NCI-H2029 treated with DMSO at 0.1 percent for 48 hours (cell line): Measurements from ENCODE around the gene ALPK1.
"Not testable (repeated sequence)": the region's sequence is repeated elsewhere in the genome, so short reads cannot be mapped to it uniquely, and the experiment has no call there.

Source experiments
- DNase-seq: peaks from one replicate; lab custom pipeline; 2025; lab: John Stamatoyannopoulos, UW

The ALPK1 gene

DNA sequence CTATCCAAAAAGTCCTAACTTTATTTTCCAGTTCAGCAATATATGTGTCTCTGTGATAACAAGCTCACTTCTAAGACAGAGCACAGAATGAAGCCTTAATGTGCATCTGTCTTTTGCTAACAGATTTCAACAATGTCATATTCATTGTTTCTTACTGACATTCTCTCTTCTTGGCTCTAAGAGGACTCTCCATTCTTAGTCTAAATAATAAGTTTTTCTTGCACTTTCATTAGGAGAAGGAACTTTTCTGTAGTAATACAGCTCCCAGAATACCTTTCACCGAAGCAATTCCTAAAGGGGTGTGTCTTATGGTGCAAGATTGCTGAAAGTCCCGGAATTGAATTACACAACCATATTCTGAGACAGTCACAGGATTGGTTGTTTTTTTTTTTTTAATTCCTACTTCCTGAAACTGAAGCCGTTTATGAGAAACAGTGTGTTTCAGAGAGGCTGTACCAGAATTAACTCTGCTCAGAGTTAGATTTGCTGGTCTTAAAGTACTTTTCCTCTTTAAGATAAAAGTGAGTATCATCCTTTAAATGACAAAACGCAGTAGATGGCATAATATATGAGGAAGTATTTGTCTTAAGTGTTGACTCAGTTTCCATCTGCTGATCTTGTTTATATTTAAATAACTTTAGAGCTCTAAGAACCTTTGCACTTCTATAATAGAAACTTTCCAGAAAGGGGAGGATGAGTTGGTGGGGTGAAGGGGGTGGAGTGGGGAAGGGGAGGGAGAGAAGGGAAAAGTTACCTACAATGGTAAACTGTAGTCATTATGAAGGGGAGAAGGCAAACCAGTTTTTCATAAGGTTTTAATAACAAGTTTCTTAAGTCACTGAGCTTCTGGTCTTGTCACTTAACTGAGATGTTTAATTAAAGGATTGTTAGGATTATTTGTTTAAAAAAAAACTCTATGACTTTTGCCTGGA lies at the start of gene ALPK1:
Gene ALPK1 (plus strand): TSS at position 421 of the 932 bp plus-strand sequence.
- DNase-seq, result no peak

DNA sequence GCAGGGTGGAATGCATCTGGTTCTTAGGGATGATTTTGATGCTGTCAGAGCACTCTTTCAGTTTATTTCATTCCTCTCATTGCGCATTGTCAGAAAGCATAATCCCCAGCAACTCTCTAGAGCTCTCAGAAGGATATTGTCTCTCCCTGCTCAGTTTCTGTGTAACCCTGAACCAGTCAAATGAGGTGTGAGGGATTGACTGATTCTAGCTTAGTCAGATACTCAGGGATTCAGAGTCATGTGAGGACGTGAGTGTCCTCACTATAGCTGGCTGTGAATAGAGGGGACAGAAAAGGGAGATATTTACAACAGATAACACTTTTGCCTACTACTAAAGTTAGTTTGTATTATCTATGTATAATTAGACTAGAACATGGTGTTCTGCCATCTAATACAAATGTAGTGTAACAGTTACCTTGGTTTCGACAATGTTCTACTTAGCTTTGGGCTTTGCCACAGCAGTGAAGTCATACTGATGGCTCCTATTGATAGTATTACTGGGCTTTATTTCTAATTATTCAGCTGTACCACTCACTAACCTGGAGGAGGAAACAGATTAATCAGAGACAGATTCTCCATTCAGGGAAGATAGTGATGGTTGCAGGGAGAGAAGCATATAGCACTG lies 46.0 kb upstream of the ALPK1 start:
- DNase-seq, result no peak

GRCh38 chr4:112252234-112252633 lies 44.9 kb upstream of the ALPK1 start:
- no peak for DNase-seq

GRCh38 chr4:112253382-112254000 lies 43.7 kb upstream of the ALPK1 start:
- DNase-seq, result no peak

- no peak for DNase-seq
These were observed 40.1 kb upstream of the ALPK1 start for GRCh38 chr4:112257098-112257497.

DNA sequence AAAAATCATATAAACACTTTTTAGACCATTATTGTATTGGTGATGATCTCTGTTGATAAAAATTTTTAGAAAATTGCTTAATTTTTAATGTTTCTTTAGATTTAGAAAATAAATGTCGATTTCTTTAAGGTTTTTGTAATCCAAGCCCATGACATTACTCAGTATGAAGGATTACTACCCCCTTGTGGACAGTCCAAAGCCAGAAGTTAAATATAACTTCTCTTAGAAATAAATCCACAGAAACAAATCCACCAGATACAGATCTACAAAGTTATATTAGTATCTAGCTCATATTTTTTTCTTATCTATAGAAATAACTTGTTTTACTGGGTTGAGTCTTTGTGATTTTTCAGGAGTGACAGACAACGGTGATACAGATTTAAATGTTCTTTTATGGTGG lies 30.3 kb upstream of the ALPK1 start:
- DNase-seq, result no peak

DNA sequence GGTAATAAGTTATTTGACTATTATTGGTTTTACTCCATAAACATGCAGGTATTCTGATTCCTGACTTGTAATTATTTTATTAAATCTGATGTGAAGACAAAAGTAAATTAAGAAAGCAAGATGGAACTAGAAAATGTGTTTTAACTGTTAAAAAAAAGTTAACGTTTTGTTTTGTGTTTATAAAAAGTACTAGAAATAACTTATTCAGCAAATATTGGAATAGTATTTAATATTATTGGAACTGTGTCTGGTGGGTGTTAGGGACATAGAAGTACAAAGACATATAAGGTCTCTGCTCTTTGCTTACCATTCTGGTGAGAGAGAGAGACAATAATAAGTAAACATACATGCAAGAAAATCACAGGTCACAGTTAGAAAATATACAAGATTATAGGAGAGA lies 27.1 kb upstream of the ALPK1 start:
- no peak for DNase-seq

DNA sequence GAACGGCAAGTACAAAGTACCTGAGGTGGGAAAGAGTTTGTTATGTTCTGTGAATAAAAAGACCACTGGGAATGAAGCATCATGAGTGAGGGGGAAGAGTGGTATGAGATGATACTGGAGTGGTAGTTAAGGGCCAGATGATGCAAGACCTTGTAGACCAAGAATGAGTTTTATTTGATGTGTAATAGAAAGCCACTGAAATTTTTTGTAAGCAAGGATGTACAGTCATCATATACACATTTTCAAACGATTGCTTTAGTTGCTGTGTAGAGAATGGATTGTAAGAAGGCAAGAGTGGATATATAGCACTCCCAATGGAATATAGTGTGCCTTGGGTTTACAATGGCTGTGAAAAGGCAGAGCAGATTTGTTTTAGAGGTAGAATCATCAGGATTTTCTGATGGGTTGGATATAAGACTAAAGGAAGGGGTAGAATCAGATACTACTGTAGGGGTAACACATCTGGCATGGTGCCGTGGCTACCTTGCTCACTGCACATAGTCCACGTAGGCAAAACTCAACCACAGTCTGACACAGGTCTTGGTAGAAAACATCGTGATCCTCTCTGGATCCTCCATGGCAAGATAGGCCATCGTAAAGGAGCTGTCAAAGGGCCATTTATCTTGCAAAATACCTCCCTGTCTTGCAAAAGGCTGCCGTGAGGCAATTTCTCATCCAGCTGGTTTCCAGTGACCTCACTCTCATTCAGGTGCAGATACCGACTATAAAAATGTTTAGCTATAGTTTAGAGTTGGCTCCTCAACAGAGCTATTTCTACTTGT lies 26.3 kb upstream of the ALPK1 start:
- DNase-seq, result no peak

DNA sequence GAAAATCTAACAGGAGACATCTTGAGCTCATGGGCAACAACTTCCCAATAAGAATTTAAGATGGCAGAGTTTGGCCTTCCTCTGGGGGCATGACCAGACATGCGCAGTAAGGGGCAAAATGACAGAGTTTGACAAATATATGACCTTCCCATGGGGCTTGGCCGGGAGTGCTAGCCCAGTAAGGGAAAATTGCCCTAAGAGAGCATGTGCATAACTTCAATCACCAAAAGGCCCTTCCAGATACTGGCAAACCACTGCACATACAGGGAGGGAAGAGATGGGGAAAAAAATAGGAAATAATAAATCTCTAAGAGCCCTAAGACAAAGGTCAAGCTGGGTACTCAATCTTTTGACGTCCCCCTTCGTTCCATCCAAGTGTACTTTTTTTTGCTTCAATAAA lies 24.9 kb upstream of the ALPK1 start:
- DNase-seq, result no peak

- no peak for DNase-seq
These were observed 22.2 kb upstream of the ALPK1 start for GRCh38 chr4:112274959-112275358.

DNA sequence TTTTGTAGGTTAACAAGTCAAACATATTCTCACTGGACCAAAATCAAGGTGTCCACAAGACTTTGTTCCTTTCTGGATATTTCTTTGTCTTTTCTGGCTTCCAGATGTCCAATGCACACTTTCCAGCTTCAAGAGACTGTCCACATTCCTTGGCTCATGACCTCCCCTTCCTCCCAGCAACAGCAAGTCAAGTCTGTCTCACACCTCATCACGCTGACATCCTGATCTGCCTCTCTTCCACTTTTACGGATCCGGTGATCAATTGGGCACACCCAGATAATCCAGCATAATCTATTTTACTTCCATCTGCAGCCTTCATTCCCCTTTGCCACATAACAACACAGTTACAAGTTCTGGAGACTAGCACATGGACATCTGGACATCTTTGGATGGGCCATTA lies 21.1 kb upstream of the ALPK1 start:
- no peak for DNase-seq

GRCh38 chr4:112277220-112277619 lies 19.9 kb upstream of the ALPK1 start:
- no peak for DNase-seq

DNA sequence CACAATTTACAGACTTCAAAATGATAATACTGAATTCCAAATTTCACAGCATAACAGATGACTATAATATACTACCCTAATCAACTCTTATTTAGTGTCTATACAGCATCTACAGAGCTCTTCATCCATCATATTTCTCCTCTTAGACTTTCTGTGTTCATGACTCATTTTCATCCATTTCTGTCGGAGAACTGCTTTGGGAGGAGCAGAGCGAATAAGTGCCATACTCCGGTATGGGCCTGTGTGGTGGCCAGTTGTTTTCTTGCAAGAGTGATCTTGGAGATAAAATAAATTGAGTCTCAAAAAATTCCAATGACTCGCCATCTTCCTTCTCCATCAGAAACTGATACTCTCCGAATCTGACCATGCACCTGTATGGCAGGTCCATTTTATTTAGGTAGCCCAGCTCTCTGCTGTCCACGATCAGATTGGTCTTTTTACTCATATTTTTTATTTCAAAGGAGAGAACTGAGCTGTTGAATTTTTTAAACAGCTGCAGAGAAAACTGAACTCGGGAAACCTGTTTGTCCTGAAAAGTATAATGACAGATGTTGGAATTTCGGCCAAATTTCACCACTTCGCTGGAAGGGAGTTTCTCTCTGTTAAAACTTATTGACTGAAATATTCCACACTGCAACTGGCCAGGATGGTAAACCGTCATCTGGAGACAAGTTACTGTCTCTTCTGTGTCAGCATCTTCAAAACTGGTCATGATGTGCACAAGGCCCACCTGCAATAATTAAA lies 19.3 kb upstream of the ALPK1 start:
- no peak for DNase-seq

DNA sequence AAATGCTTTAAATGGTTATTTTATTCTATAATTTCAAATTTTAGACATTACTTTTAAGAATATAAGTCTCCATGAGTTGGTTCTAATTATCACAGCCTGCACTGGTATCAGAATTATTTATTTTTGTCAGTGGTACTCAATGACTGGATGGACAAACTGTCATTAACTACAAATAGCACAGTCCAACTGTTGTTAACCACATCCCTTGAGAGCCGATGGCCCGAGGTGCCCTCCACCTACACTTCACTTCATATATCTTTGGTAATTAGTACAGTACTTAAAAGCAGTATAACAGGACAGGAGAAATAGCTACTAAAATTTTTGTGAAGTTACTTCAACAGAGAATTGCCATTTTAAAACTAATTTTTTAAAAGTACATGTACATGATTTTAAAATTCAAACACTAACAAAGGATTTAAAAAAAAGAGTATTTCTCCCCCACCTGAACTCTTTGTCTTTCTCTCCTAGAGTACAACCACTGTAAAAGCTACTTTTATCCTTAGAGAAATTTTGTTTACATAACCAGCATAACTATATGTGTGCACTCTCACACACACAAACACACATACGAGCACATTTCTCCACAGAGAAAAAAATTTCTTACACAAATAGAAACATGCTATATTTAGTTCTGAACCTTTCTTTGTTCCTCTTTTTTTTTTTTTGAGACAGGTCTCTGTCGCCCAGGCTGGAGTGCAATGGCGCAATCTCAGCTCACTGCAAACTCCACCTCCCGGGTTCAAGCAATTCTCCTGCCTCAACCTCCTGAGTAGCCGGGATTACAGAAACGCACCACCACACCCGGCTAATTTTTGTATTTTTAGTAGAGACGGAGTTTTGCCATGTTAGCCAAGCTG lies 17.9 kb upstream of the ALPK1 start:
- DNase-seq, result no peak

GRCh38 chr4:112279882-112280315 lies 17.3 kb upstream of the ALPK1 start:
- no peak for DNase-seq

- DNase-seq, result no peak
These were observed 16.6 kb upstream of the ALPK1 start for GRCh38 chr4:112280386-112281056.

DNA sequence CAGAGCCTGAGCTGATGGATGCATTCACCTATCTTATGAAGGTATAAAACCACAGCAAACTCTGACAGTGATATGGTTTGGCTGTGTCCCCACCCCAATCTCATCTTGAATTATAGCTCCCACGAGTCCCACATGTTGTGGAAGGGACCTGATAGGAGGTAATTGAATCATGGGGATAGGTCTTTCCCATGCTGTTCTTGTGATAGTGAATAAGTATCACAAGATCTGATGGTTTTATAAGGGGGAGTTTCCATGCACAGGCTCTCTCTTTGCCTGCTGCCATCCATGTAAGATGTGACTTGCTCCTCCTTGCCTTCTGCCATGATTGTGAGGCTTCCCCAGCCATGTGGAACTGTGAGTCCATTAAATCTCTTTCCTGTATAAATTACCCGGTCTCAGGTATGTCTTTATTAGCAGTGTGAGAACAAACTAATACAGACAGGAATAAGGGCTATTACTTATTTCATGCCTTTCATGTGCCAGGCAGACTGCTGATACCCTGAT lies 15.2 kb upstream of the ALPK1 start:
- not testable (repeated sequence) for DNase-seq

GRCh38 chr4:112282860-112283667 lies 14.1 kb upstream of the ALPK1 start:
- no peak for DNase-seq

GRCh38 chr4:112284166-112284565 lies 13.0 kb upstream of the ALPK1 start:
- DNase-seq, result no peak
